ENCODE results near the gene C2CD2L.

DNA sequence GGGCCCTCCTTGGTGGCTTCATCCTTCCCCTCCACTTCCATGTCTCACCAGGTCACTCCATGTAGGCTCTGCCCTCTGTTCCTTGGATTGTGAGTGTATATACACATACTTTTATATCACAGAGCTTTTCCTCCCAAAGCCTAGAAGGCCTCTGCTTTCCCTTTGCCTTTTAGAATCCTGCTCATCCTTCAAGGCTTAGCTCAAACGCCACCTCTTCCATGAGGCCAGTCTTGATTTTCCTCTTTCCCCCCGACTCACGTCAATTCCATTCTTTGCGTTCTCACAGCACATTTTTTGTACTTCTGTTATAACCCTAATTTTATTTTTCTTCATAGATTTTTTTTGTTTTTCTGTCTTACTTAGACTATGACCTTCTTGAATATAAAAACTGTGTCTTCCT is 45.5 kb downstream of the C2CD2L start:
- TF ChIP-seq POLR2A (IDR thresholded peaks at IDR 0.05) = no peak
- TF ChIP-seq, protein P1, sequence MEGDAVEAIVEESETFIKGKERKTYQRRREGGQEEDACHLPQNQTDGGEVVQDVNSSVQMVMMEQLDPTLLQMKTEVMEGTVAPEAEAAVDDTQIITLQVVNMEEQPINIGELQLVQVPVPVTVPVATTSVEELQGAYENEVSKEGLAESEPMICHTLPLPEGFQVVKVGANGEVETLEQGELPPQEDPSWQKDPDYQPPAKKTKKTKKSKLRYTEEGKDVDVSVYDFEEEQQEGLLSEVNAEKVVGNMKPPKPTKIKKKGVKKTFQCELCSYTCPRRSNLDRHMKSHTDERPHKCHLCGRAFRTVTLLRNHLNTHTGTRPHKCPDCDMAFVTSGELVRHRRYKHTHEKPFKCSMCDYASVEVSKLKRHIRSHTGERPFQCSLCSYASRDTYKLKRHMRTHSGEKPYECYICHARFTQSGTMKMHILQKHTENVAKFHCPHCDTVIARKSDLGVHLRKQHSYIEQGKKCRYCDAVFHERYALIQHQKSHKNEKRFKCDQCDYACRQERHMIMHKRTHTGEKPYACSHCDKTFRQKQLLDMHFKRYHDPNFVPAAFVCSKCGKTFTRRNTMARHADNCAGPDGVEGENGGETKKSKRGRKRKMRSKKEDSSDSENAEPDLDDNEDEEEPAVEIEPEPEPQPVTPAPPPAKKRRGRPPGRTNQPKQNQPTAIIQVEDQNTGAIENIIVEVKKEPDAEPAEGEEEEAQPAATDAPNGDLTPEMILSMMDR (IDR thresholded peaks at IDR 0.05 in 4 of 5, conservative IDR thresholded peaks at IDR 0.05 in 1 of 5) = no peak
